ENCODE results near the gene PEPD. TPM values are rescaled to one million over a fixed set of nuclear protein-coding genes. Genes with fewer than 3 reads are reported as not detected.
"Not testable (repeated sequence)": the region's sequence is repeated elsewhere in the genome, so short reads cannot be mapped to it uniquely, and the experiment has no call there.

Gene PEPD
- total RNA-seq, 5 donors from 2014 or later (not counting 1 experiment from before 2014, with no cell fraction given), result 23.5 to 38.8 (median 31.8) TPM

GRCh38 chr19:33493401-33494275 is 28.0 kb downstream of the PEPD start:
- no peak overlapping the region for H3K27ac ChIP-seq (ENCODE audit: low read length)
- CTCF ChIA-PET, result no interaction called here
- no peaks in the 10 kb centered on the region for H3K9me3 Mint-ChIP-seq

DNA sequence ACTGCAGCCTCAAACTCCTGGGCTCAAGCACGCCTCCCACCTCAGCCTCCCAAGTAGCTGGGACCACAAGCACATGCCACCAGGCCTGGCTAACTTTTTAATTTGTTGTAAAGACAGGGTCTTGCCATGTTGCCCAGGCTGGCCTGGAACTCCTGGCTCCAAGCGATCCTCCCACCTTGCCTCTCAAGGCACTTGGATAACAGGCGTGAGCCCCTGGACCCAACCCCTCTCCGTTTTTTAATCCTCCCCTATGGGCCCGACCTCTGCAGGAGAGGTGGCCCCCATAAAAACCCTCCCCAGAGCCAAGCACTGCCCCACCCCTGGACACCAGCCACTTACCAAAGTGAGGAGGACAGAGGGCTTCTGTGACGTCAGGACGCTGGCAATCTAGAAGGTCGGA is 28.6 kb downstream of the PEPD start:
- Histone ChIP-seq H3K36me3 (ENCODE audit: control insufficient read depth in 2 of 2, extremely low read depth in 1 of 2, insufficient read depth in 1 of 2, low read length in 1 of 2) (no peaks in the 10 kb centered on the region), H3K27ac (ENCODE audit: low read length) (no peak overlapping the region), H3K27me3 (replicated peaks in 1 of 2; ENCODE audit: control insufficient read depth in 2 of 2, extremely low read depth in 1 of 2, insufficient read depth in 2 of 2, low read length in 1 of 2) (no peaks in the 10 kb centered on the region), H3K4me1 (ENCODE audit: control insufficient read depth in 1 of 2, extremely low read depth in 1 of 2, insufficient read depth in 2 of 2, low read length in 2 of 2) (no peaks in the 10 kb centered on the region), H3K9me3 (no peaks in the 10 kb centered on the region), H3K4me3 (ENCODE audit: control insufficient read depth in 1 of 2, extremely low read depth in 1 of 2, low read length in 1 of 2) (no peak overlapping the region)
- Mint-ChIP-seq H3K9me3 (no peaks in the 10 kb centered on the region), H3K27me3 (no peaks in the 10 kb centered on the region), H3K4me1 (no peaks in the 10 kb centered on the region), H3K27ac (no peak overlapping the region), H3K36me3 (peaks cover 18% of the 10 kb centered on the region), H3K4me3 (no peak overlapping the region)
- WGBS (ENCODE audit: insufficient coverage), result 94% methylated on average over 8 of the region's 8 CpGs
- ChIA-PET POLR2A (no interaction called here), CTCF (no interaction called here)
- ATAC-seq (replicated peaks in 1 of 4) (no peak), DNase-seq (no peak)

More at GRCh38 chr19:33493401-33494275, 28.0 kb downstream of the PEPD start:
- Histone ChIP-seq H3K4me1 (ENCODE audit: control insufficient read depth in 1 of 2, extremely low read depth in 1 of 2, insufficient read depth in 2 of 2, low read length in 2 of 2) (no peaks in the 10 kb centered on the region), H3K27me3 (replicated peaks in 1 of 2; ENCODE audit: control insufficient read depth in 2 of 2, extremely low read depth in 1 of 2, insufficient read depth in 2 of 2, low read length in 1 of 2) (no peaks in the 10 kb centered on the region), H3K4me3 (ENCODE audit: control insufficient read depth in 1 of 2, extremely low read depth in 1 of 2, low read length in 1 of 2) (no peak overlapping the region), H3K36me3 (ENCODE audit: control insufficient read depth in 2 of 2, extremely low read depth in 1 of 2, insufficient read depth in 1 of 2, low read length in 1 of 2) (peaks cover 0 to 3% of the 10 kb centered on the region in 2 donors), H3K9me3 (no peaks in the 10 kb centered on the region)
- H3K4me1 Mint-ChIP-seq, result no peaks in the 10 kb centered on the region
- no peak overlapping the region for H3K4me3 Mint-ChIP-seq
- H3K27me3 Mint-ChIP-seq, result no peaks in the 10 kb centered on the region
- no peak for DNase-seq
- H3K36me3 Mint-ChIP-seq, result peaks cover 19% of the 10 kb centered on the region
- WGBS (ENCODE audit: insufficient coverage), result 89% methylated on average over 11 of the region's 14 CpGs
- POLR2A ChIA-PET, result no interaction called here
- H3K27ac Mint-ChIP-seq, result no peak overlapping the region
- no peak for ATAC-seq (replicated peaks in 1 of 4)

- Mint-ChIP-seq H3K36me3 (peaks cover 16% of the 10 kb centered on the region), H3K9me3 (no peaks in the 10 kb centered on the region)
- no peaks in the 10 kb centered on the region for H3K4me1 ChIP-seq (ENCODE audit: control insufficient read depth in 1 of 2, extremely low read depth in 1 of 2, insufficient read depth in 2 of 2, low read length in 2 of 2)
Observed at GRCh38 chr19:33492090-33492489, 29.5 kb downstream of the PEPD start.

DNA sequence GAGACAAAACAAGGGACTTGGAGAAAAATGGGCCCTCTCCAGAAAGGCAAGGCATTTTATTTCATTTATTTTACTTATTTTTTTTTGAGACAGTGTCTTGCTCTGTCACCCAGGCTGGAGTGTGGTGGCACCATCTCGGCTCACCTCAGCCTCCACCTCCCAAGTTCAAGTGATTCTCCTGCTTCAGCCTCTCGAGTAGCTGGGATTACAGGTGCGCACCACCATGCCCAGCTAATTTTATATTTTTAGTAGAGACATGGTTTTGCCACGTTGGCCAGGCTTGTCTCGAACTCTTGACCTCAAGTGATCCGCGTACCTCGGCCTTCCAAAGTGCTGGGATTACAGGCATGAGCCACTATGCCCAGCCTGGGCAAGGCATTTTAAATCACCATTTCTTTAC is 31.0 kb downstream of the PEPD start:
- peaks cover 20% of the 10 kb centered on the region for H3K36me3 Mint-ChIP-seq
- 90% methylated on average over 2 of the region's 8 CpGs for WGBS (ENCODE audit: insufficient coverage)
- H3K4me1 ChIP-seq (ENCODE audit: control insufficient read depth in 1 of 2, extremely low read depth in 1 of 2, insufficient read depth in 2 of 2, low read length in 2 of 2); H3K27me3 ChIP-seq (replicated peaks in 1 of 2; ENCODE audit: control insufficient read depth in 2 of 2, extremely low read depth in 1 of 2, insufficient read depth in 2 of 2, low read length in 1 of 2); POLR2A ChIA-PET; H3K27ac ChIP-seq (ENCODE audit: low read length); ATAC-seq (replicated peaks in 1 of 4); H3K4me3 Mint-ChIP-seq; CTCF ChIA-PET; DNase-seq; H3K27ac Mint-ChIP-seq; H3K36me3 ChIP-seq (ENCODE audit: control insufficient read depth in 2 of 2, extremely low read depth in 1 of 2, insufficient read depth in 1 of 2, low read length in 1 of 2); H3K9me3 ChIP-seq; H3K4me1 Mint-ChIP-seq; H3K4me3 ChIP-seq (ENCODE audit: control insufficient read depth in 1 of 2, extremely low read depth in 1 of 2, low read length in 1 of 2); H3K9me3 Mint-ChIP-seq; H3K27me3 Mint-ChIP-seq: not testable (repeated sequence)

More at GRCh38 chr19:33492090-33492489, 29.5 kb downstream of the PEPD start:
- Histone ChIP-seq H3K27me3 (replicated peaks in 1 of 2; ENCODE audit: control insufficient read depth in 2 of 2, extremely low read depth in 1 of 2, insufficient read depth in 2 of 2, low read length in 1 of 2) (no peaks in the 10 kb centered on the region), H3K9me3 (no peaks in the 10 kb centered on the region), H3K27ac (ENCODE audit: low read length) (no peak overlapping the region), H3K36me3 (ENCODE audit: control insufficient read depth in 2 of 2, extremely low read depth in 1 of 2, insufficient read depth in 1 of 2, low read length in 1 of 2) (no peaks in the 10 kb centered on the region), H3K4me3 (ENCODE audit: control insufficient read depth in 1 of 2, extremely low read depth in 1 of 2, low read length in 1 of 2) (no peak overlapping the region)
- ATAC-seq (replicated peaks in 1 of 4), result no peak
- Mint-ChIP-seq H3K27ac (no peak overlapping the region), H3K4me1 (no peaks in the 10 kb centered on the region), H3K4me3 (no peak overlapping the region), H3K27me3 (no peaks in the 10 kb centered on the region)
- POLR2A ChIA-PET, result no interaction called here
- WGBS (ENCODE audit: insufficient coverage), result no CpG with 5 or more reads among the region's 7 CpGs
- no peak for DNase-seq
- CTCF ChIA-PET, result no interaction called here

DNA sequence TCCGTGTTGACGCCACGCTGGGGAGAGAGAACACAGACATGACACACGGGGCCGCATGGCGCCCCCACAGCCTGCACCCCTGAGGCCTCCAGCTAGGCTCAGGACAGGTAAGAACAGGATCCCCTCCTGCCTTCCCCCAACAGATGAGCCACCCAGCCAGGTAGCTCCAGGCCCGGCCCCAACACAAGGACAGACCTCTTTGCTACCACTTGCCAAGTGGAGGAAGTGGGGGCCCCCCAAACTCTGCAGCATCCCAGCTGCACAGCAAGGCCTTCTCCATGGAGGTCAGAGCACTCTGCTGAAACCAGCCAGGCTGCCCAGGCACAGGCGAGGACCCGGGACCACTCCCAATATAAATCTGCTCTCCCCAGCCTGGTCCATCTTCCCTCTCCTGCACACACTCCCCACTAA is 31.5 kb downstream of the PEPD start:
- H3K4me3 ChIP-seq (ENCODE audit: control insufficient read depth in 1 of 2, extremely low read depth in 1 of 2, low read length in 1 of 2), result no peak overlapping the region
- DNase-seq (no peak), ATAC-seq (replicated peaks in 1 of 4) (no peak)
- H3K27me3 ChIP-seq (replicated peaks in 1 of 2; ENCODE audit: control insufficient read depth in 2 of 2, extremely low read depth in 1 of 2, insufficient read depth in 2 of 2, low read length in 1 of 2), result no peaks in the 10 kb centered on the region
- Mint-ChIP-seq H3K4me3 (no peak overlapping the region), H3K27me3 (no peaks in the 10 kb centered on the region), H3K9me3 (peaks cover 0 to 2% (median 0%) of the 10 kb centered on the region in 3 donors), H3K36me3 (peaks cover 22% of the 10 kb centered on the region), H3K27ac (no peak overlapping the region), H3K4me1 (no peaks in the 10 kb centered on the region)
- ChIA-PET POLR2A (no interaction called here), CTCF (no interaction called here)
- no peaks in the 10 kb centered on the region for H3K4me1 ChIP-seq (ENCODE audit: control insufficient read depth in 1 of 2, extremely low read depth in 1 of 2, insufficient read depth in 2 of 2, low read length in 2 of 2)
- no peaks in the 10 kb centered on the region for H3K36me3 ChIP-seq (ENCODE audit: control insufficient read depth in 2 of 2, extremely low read depth in 1 of 2, insufficient read depth in 1 of 2, low read length in 1 of 2)
- WGBS (ENCODE audit: insufficient coverage), result 94% methylated on average over 7 of the region's 9 CpGs
- H3K27ac ChIP-seq (ENCODE audit: low read length), result no peak overlapping the region
- H3K9me3 ChIP-seq, result no peaks in the 10 kb centered on the region

DNA sequence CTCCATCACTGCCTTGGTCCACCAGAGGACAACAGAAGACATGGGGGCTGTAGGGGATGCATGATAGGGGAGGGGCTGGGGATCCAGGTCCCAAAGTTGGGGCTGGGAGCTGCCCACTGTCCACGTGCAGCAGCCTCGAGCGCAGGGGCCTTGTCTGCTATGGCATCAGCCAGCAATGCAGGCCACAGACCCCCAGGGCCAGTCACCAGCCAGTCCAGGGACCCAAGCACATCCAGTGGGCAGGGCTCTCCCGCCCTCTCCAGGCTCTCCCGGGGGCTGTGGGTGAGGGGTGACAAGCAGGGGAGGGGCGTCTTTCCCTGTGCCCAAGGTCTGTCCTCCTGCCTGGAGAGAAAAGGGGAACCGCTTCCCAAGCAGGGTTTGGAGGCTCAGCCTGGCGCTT is 32.8 kb downstream of the PEPD start:
- H3K4me1 Mint-ChIP-seq, result no peaks in the 10 kb centered on the region

More for the DNA sequence above, 32.8 kb downstream of the PEPD start:
- Histone ChIP-seq H3K4me1 (ENCODE audit: control insufficient read depth in 1 of 2, extremely low read depth in 1 of 2, insufficient read depth in 2 of 2, low read length in 2 of 2) (no peaks in the 10 kb centered on the region), H3K4me3 (ENCODE audit: control insufficient read depth in 1 of 2, extremely low read depth in 1 of 2, low read length in 1 of 2) (no peak overlapping the region), H3K36me3 (ENCODE audit: control insufficient read depth in 2 of 2, extremely low read depth in 1 of 2, insufficient read depth in 1 of 2, low read length in 1 of 2) (no peaks in the 10 kb centered on the region), H3K9me3 (no peaks in the 10 kb centered on the region), H3K27ac (ENCODE audit: low read length) (no peak overlapping the region), H3K27me3 (replicated peaks in 1 of 2; ENCODE audit: control insufficient read depth in 2 of 2, extremely low read depth in 1 of 2, insufficient read depth in 2 of 2, low read length in 1 of 2) (no peaks in the 10 kb centered on the region)
- peaks cover 0 to 6% (median 0%) of the 10 kb centered on the region in 3 donors for H3K9me3 Mint-ChIP-seq
- DNase-seq (no peak), ATAC-seq (replicated peaks in 1 of 4) (no peak)
- H3K36me3 Mint-ChIP-seq, result peaks cover 26% of the 10 kb centered on the region
- ChIA-PET POLR2A (no interaction called here), CTCF (no interaction called here)
- WGBS (ENCODE audit: insufficient coverage), result 75% methylated on average over 2 of the region's 8 CpGs
- H3K4me3 Mint-ChIP-seq, result no peak overlapping the region
- H3K27me3 Mint-ChIP-seq, result no peaks in the 10 kb centered on the region
- H3K27ac Mint-ChIP-seq, result no peak overlapping the region

Data from T-cell (primary cell).